Right ventricle myocardium superior (tissue), 1 donor: ENCODE measurements around the gene PRDX3. TPM values are rescaled to one million over a fixed set of nuclear protein-coding genes. Genes with fewer than 3 reads are reported as not detected.
"Not testable (repeated sequence)": the region's sequence is repeated elsewhere in the genome, so short reads cannot be mapped to it uniquely, and the experiment has no call there.

Source experiments
- ATAC-seq: fragments of 200-7000 bp; cut with Tn5 transposase; one replicate; pipeline ENCODE4 v1.9.1; 2020; ENCODE audit warnings: mild to moderate bottlenecking; ENCODE audit not compliant: poor library complexity
- DNase-seq: peaks from one replicate; pipeline ENCODE4 v3.0.0-alpha.2; 2020
- intact Hi-C: fragments of 100-400 bp; cut with DNase I; formaldehyde crosslinking; loops from one replicate; pipeline ENCODE4 v1.11.2; 2022
- total RNA-seq: library from RNA; stranded (reverse); fragmentation: NEBNext Ultra II Directional; extraction: Animal tissue kit (Norgen Biotek cat#: 25700); gene quantifications from one replicate; pipeline ENCODE4 v1.2.1, GENCODE V29; 2021
- donor health status: DM: no; HTN: yes; CAD: no; lungs with severe emphysema.

Gene PRDX3
- total RNA-seq, 1 donor from 2014 or later = 261 TPM

DNA sequence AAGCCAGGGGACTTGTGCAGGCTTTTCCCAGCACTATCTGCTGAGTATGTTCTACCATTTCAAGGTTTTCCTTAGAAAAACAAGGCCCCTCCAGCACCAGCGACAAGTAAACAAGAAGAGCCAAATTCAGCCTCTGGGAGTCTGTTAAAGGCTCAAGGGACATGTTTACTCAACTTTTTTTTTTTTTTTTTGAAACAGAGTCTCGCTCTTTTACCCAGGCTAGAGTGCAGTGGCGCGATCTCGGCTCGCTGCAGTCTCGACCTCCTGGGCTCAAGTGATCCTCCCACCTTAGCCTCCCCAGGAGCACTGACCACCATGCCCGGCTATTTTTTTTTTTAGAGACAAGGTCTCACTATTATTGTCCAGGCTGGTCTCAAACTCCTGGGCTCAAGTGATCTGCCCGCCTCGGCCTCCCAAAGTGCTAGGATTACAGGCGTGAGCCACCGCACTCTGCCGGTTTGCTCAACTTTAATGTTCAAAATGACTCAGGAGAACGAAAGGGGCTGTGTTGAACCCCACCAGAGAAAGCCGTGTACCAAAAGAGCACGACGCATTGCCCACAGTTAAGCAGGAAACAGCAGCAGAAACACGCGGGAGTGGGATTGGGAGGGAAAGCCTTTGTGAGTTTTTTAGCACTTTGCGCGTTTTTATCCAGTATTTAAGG lies 772 bp downstream of the PRDX3 start:
- DNase-seq (no peak), ATAC-seq (no peak)
- intact Hi-C loops = no loop called here

DNA sequence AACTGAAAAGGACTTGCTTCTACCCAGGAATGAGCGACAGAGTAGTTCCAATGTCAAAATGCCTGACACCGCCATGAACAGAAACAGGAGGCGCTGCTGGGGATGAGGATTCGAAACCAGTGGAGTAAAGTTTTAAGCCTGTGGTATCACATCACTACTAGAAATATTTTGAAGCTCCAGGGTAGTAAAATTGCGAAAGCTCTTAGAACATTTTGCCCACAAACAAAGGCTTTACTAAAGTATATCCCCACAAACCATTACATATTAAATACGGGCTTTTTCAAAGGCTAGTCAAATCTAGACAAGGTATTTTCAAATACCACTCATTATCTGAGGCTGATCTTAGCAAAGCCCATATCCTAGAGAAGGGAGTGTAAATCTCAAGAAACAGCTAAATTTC lies 2.4 kb downstream of the PRDX3 start:
- DNase-seq (no peak), ATAC-seq (no peak)
- intact Hi-C loops = no loop called here

- intact Hi-C loops = no loop called here
- DNase-seq = no peak
- ATAC-seq = no peak
Measured at GRCh38 chr10:119174109-119174508, 4.5 kb downstream of the PRDX3 start.

DNA sequence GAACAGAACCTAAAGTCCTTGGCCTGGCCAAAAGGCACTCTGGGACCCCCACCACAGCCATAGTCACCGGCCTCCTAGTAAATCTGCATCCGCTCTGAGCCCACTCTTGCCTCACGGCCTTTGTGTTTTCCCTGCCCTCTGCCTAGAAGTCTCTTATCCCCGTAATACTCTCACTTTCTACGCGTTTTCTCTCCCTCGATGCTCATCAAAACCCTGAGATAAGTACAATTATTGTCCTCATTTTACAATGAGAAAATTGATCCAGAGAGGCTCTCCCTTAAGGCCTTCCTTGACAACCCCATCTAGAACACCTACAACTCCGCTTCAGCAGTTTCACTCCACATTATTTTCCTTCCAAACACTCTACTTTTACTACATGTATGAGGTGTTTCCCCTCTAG lies 11.6 kb downstream of the PRDX3 start:
- DNase-seq = no peak
- intact Hi-C loops = no loop called here
- no peak for ATAC-seq

GRCh38 chr10:119166564-119166963 lies 12.0 kb downstream of the PRDX3 start:
- intact Hi-C loops = no loop called here
- ATAC-seq = no peak
- DNase-seq = no peak

DNA sequence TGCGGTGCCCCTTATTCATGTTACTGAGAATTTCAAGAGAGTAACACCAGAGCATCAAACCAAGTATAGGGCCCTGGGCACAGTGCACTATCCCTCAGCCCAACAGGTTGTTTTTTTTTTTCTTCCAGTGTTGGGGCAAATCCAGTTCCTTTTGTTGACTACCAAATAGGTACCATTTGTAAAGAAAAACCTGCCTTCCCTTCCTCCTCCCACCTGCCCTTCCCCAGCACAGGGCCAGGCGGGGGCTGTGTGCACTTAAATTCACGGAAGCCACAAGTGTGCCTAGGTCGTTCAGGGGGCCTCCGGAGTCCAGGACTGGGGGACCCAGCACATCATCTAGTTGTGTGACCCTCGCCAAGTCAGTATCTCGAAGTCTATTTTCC lies 12.5 kb downstream of the PRDX3 start:
- intact Hi-C loops = no loop called here
- ATAC-seq (no peak), DNase-seq (no peak)

- peak; percentile 98 for ATAC-seq
- DNase-seq = peak; percentile 89
- intact Hi-C loops = no loop called here
Measured at GRCh38 chr10:119165171-119166117, 13.2 kb downstream of the PRDX3 start, which contains the start of gene SFXN4. TSS of gene SFXN4 (minus strand) at chr10:119165714. CDS start at chr10:119165647, 67 bp downstream.

- intact Hi-C loops = no loop called here
- ATAC-seq = no peak
- no peak for DNase-seq
Measured at GRCh38 chr10:119162452-119163092, 16.0 kb downstream of the PRDX3 start.

DNA sequence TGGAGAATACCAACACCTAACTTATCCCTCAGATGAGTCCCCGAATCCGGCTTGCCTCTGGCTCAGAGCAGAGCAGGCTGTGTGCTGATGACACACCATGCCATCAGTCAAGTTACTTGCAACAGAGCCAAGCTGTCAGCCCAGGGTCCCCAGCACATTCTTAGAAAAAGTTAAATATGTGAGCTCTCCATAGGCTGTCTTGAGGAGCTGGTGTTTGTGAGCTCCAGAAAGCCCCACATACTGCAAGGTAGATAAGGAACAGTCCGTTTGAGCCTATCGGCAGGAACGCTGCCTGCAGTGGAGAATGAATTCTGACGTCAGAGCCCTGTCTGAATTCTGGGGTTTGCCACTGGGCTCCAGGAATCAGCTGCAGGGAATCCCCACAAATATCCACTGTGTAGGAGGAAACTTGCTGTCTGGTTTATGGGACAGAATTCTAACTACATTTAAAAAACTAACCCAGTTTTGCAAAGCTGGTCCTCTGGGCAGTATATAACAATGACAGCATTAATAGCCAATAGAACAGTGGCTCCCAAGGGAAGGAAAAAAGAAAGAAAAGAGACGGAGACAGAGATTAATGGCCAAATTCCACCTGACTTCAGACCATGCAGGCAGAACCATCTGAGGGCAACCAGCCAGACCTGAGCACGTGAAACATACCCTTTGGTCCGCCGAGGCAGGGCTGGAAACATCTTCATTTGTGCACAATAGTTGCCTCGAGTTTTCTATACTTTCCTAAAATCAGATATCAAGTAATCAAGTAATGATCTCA lies 16.7 kb downstream of the PRDX3 start:
- no peak for ATAC-seq
- no peak for DNase-seq
- intact Hi-C loops = no loop called here

DNA sequence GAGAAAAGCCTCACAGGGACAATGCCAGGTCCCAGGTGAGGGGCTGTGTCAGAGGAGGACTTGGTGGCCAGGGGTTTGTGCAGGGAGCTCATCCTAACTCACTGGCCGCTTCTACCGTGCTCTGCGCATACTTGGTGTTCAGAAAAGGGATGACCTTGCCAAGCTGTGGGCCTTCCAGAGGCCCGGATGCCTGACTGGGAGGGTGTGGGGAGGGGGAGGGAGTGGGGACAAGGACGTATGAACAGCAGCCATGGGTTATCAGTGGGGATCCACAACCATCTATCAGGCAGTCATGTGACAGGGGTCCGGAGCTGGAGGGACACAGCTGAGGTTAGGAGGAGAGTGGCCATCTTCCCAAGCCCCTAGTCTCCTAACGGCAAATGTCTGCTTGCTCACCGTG lies 19.3 kb downstream of the PRDX3 start:
- ATAC-seq (no peak), DNase-seq (no peak)
- intact Hi-C loops = no loop called here

- DNase-seq = no peak
- intact Hi-C loops = no loop called here
- ATAC-seq = no peak
Measured at GRCh38 chr10:119153661-119154060, 25.0 kb downstream of the PRDX3 start.

GRCh38 chr10:119153041-119153440 lies 25.6 kb downstream of the PRDX3 start:
- no peak for ATAC-seq

GRCh38 chr10:119151601-119152000 lies 27.0 kb downstream of the PRDX3 start:
- ATAC-seq, intact Hi-C loops: not testable (repeated sequence)

More at GRCh38 chr10:119153041-119153440, 25.6 kb downstream of the PRDX3 start:
- no peak for DNase-seq
- intact Hi-C loops = no loop called here

DNA sequence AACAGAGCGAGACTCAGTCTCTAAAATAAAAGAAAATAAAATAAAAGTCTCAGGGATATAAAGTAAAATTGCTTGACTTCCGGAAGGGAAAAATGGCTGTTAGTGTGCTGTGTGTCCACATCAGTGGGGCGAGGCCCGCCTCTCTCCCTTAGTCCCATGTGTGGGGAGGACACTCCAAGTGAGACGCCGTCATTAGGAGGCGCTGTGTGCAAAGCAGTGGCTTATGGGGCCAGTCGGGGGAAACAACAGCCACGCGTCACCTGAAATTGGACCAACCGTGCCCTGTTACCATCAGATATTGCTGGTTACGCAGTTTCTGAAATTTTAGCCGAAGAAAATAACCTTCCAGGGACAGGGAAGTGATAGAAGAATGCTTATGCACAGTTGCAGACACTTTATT lies 28.9 kb downstream of the PRDX3 start:
- ATAC-seq = no peak
- intact Hi-C loops = no loop called here
- no peak for DNase-seq

More at GRCh38 chr10:119151601-119152000, 27.0 kb downstream of the PRDX3 start:
- not testable (repeated sequence) for DNase-seq

DNA sequence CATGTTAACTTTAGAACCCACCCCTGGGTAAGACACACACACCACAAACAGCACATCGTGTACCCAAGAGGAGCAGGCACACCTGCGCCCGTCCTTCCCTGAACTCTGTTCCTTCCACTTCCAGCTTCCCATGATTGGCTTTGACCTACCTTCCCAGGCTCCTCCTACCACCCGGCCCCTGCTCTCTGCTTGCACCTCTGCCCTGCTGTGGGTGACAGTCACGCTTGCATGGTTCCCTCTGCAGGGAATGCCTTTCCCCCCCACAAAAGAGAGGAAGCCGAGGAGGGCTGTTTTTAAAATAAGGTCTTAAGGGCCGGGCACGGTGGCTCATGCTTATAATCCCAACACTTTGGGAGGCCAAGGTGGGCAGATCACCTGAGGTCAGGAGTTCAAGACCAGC lies 29.5 kb downstream of the PRDX3 start:
- ATAC-seq (no peak), DNase-seq (no peak)
- intact Hi-C loops = no loop called here

- intact Hi-C loops = no loop called here
- no peak for DNase-seq
- no peak for ATAC-seq
Measured at GRCh38 chr10:119143657-119144056, 35.0 kb downstream of the PRDX3 start.

DNA sequence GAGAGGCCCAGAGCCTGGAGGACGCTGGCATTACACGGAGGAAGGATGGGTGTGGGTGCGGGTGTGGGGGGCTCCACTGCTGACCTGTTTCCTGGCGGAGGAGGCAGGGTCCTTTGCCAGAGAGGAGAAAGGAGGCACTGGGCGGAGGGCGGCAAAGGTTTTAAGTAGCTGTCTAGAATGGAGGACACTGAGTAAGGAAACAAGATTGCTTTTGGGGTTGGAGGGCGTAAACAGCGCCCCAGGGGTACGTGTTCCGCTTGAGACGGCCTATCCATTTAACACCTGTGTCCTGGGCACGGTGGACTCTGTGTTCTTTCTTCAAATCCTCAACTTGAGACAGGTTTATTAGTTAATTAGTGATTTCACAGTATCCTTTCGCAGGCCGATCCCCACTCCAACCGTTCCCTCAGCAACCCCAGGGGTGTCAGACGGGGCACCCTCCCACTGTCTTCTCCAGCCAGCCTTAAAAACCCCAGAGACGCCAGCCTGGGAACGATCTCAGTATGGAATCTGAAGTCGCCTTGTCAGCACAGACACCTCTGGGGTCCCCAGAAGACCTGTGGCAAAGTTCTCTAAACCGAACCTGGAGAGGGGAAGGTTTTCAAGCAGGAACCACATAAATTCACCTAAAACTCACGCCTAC lies 37.9 kb downstream of the PRDX3 start:
- DNase-seq (no peak), ATAC-seq (no peak)
- intact Hi-C loops = no loop called here

- intact Hi-C loops = no loop called here
- peak; percentile 39 for ATAC-seq
- no peak for DNase-seq
Measured at GRCh38 chr10:119139464-119140067, 39.0 kb downstream of the PRDX3 start.
